8988T (cell line): Measurements from ENCODE around the gene STK16.
A peak's percentile ranks its signal among the peaks of the same experiment; 100 is the strongest.

Experiments
- DNase-seq: peaks from one replicate; pipeline ENCODE4 v3.0.0; 2011

STK16 gene

DNA sequence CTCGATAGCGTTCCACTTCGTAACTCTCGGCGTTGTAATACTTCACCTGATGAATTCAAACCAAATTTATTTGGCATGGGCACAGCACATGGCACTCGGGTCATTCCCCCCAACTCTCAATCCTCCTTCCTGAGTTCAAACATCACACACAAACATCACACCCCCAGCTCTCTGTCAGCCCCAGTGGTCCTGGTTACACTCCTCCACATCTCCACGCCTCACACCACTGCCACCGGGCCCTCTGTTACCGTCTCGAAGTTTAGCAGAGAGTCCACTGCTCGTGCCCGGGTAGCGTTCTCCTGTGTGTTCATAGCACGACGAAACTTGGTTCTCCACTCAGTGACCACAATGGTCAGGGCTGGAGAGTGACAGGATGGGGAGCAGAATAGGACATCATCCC lies 31.1 kb upstream of the STK16 start:
- DNase-seq, result no peak

DNA sequence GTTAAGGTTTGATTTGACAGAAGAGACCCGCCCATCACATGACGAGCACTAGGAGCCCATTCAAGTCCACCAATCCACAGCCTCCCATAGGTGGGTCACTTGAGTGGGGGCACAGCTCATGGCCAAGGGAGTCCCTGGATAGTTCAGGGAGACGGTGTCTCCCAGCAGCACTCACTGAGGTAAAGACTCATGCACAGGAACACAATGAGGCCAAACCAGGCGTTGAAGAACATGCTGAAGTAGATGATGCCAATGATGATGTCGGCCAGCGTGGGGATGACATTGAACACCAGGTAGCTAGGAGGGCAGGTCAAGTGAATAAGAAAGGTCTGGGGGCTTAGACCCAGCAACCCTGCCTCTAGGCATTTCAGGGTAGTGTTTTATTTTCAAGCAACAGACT lies 30.5 kb upstream of the STK16 start:
- no peak for DNase-seq

DNA sequence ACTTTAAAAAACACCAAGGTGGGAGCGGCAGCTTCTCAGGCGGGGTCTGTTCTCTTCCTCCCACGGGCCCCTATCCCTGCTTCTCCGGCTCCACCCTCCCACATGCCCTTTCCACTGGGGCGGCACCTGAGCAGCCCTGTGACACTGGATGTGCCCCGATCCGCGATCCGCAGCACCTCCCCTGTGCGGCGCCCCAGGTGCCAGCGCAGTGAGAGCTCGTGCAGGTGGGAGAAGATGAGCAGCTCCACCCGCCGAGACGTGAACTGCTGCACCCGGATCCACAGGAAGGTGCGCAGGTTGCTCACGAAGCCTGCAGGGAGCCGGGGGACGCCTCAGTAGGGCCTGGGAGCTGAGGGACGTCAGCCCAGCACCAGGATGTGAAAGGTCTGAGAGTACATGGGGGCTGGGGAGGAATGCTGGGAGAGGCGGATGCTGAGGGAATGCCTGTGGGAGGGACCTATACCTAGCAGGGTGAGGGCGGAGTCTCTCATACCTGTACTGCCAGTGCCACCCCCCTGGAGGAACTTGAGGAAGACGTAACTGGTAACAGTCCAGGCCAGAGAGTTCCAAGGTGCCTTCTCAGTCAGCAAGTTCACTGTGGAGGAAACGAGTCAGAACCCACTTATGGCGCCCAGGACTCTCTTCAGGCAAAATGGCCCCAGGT lies 29.3 kb upstream of the STK16 start:
- no peak for DNase-seq

DNA sequence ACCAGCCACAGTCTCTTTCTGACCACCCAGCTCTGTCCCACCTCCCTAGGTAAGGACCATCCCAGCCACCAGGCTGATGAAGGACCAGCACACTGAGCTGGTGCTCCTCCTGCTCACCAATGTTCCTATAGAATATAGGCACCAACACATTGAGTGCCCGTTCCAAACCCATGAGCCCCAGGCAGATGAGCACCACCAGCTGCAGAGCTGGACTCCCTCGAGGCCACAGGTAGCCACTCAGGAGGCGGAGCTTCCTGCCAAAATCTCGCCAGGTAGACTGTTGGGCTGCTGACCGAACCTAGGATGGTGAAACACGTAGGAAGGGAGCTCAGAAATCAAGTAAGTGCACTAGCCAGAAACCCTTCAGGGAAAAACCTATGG lies 28.8 kb upstream of the STK16 start:
- no peak for DNase-seq

DNA sequence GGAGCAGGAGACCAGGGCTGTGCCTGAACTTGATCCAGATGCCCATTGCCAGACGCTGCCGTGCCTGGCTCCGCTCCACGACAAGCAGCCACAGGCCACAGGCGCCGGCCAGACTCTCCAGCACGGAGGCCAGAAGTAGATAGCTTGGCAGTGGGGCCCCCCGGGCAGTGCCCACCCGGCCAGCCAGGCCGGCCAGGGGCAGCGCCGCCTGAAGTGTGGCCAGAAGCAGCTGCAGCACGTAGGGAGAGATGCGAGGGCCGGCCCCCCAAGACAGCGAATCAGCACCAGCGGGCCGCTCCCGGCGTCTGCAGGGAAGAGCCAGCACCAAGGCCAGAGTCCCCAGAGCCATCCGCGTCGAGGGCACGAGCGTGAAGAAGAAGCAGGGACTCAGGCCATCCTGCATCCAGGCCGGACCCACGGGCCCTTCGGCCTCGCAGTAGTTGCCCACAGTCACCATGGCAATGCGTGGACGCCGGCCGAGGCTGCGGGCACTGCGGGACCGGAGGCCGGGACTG lies 27.0 kb upstream of the STK16 start:
- DNase-seq, result peak; percentile 59

DNA sequence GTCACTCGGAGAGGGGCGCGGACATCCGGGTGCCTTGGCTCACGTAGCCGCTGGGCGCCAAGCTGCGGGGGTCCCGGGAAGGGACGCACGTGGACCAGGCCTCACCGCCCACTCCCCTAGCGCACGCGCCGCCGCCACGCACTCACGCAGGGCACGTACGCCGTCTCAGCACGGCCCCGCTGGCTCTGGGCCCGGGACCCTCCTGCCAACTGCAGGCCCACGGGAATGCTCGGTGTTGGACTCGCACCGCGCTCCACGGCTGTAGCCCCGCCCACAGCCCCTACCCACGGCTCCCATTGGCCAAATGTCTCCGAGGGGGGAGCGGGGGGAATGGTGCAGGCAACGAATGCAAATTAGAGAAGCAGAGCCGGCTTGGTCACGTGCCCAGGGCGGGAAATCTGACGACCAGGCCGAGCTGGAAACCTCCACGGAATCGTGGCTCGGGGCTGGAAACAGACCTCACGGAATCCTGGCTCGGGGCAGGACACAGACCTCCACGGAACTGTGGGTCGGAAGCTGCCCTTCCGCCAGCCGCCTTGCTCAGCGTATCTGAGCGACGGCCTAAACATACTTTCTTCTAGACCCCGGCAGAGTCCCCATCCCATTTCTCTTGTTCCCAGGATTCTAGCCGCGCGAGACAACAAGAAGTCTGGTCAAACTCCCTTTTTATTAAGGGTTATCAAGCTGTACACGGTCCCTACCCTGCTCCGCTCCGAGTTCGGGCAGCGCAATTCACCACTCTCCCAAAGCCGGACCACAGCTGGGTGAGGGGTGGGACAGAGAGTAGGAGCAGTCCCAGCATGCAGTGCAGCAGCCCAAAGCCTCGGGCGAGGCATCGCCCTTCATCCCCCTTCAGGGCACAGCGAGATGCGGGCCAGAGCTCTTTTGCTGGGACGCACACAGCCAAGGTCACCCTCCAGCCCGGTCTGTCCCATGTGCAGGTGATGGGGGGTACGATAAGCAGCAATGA lies 26.3 kb upstream of the STK16 start, which contains the start of gene ABCB6:
TSS of gene ABCB6 (minus strand) at position 227 of the 970 bp plus-strand sequence. CDS start 285 bp downstream, outside the sequence.
- DNase-seq, result peak; percentile 89

DNA sequence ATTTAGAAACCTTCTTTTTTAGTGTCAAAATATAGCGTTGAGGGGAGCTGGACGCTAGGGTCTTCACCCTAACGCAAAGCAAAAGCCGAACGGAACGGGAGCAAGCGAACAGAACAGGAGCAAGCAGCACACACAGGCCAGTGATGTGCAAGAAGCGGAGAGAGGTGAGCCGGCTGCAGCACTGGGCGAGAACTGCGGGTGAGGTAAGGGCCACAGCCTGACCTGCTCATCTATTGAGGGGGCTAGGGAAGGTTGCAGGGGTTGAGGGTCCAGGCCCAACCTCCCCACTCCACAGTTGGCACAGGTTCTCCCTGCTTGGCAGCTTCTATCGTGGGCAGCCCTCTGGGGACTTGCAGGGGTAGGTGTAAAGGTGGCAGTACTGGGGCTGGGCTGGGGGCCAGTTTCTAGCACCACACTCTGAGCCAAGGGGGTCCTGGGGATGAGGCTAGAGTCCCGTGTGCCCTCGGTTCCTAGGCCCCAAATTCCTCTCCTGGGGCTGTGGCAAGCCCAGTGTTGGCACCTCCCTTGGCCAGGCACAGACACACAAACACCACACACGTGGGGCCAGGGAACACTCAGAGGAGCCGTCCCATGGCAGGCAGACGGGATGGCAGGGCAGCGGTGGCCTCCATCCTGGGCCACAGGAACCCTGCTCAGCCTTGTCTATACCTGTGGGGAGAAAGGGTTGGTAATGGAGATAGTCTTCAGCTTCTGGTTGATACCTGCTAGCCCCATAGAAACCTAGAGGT lies 25.3 kb upstream of the STK16 start:
- DNase-seq, result no peak

DNA sequence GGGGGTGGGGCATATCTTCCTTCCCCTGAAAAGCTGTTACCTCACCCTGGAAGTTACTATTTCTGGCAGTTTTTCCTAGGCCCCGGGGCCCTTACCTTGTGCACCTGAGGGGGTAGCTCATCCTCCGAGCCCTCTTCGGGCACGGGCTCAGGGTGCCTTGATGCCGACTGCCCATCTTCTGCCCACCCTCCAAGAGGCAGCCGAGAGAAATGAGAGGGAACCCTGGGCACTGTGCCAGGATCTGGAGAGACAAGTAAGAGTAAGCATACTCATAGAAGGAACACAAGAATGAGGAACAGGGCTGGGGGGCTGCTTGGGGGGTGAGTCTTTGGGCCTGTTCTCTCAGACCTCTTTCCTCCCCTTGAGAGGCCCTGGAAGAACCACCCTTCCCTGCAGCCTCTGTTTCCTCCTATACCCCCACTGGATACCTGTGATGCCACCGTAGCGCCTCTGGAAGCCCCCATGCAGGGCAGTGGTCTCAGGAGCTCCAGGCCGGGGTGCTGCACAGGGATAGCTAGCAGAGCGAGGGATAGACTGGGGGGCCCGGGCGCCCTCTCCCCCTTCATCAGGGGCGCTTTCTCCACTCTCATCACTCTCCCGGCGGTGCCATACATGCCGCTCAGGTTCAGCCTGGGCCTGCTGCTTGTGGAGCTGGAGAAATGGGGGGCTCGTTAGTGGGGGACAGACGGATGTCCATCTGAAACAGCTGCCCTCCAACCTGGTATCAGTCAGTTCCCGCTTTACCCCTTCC lies 24.5 kb upstream of the STK16 start:
- DNase-seq, result no peak

DNA sequence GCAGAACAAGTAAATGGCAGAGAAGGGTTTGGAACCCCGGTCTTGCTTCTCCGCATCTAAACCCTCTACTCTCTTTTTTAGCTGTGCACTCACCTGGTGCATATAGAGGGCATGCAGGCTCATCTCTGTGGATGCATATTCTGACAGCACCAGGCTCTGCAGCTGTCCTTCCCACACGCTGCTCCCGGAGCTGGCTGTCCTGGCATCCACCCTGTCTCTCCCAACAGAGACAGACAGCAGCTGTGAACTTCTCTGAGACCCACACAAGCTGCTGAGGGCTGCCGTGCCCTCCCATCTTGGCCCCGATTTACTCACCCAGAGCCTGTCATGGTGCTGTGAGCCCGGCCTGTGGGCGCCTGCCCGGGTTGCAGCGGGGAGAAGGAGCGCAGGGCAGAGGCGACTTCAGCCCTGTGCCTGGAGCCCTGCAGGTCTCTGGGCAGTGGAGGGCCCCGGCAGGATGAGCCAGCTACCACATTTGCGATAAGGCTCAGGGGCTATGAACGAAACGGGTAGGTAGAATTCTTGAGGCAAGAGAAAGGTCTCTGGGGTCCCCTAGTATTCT lies 23.2 kb upstream of the STK16 start:
- DNase-seq, result no peak

DNA sequence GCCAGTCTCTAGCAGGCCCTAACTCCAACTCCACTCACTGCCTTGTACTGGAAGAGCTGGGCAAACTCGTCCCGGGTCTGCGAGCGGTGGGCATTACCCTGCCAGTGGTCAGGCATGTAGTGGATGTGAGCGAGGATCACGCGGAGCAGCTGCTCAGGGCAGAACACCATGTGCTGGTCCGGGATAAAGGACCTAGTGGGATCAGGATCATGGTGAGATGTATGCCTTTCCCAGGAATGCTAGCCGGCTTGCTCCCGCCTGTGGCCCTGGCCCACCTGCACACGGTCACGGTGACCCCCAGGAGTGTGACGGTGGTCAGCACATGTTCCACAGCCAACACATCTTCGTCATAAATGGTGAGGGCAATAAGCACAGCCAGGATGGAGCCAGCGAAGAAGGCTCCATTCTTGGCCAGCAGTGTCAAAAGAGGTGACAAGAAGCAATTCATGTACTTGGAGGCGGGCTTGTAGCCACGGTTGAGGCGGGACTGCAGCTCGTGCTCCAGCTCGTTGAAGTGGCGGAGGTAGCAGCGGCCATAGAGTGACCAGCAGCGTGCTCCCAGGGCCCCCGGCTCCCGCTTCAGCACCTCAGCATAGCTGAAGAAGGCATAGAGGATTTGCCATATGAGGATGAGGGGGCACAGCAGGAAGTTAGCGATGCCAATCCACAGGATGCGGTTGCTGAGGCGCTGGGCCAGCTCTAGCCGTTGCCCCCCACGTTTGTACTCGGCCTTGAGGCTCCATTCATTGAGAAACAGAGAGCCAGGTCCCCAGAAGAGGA lies 21.3 kb upstream of the STK16 start:
- no peak for DNase-seq

DNA sequence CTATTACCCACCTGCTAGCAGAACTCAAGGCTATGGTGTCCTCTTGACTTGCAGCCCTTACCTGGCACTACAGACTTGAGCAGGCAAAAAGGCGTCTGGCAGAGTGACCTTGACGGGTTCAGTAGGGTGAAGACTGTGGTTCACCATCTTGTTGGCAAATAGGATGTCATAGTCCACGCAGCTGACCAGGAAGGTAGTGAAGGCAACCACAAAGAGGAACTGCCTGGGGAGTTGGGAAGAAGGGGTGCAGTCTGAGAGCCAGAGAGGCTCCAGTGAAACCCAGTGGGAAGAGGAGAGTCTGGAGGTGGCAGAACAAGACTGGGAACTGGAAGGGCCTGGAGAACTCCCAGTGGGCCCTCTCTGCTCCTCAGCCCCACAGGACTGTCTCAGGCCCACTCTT lies 19.9 kb upstream of the STK16 start:
- DNase-seq, result no peak

DNA sequence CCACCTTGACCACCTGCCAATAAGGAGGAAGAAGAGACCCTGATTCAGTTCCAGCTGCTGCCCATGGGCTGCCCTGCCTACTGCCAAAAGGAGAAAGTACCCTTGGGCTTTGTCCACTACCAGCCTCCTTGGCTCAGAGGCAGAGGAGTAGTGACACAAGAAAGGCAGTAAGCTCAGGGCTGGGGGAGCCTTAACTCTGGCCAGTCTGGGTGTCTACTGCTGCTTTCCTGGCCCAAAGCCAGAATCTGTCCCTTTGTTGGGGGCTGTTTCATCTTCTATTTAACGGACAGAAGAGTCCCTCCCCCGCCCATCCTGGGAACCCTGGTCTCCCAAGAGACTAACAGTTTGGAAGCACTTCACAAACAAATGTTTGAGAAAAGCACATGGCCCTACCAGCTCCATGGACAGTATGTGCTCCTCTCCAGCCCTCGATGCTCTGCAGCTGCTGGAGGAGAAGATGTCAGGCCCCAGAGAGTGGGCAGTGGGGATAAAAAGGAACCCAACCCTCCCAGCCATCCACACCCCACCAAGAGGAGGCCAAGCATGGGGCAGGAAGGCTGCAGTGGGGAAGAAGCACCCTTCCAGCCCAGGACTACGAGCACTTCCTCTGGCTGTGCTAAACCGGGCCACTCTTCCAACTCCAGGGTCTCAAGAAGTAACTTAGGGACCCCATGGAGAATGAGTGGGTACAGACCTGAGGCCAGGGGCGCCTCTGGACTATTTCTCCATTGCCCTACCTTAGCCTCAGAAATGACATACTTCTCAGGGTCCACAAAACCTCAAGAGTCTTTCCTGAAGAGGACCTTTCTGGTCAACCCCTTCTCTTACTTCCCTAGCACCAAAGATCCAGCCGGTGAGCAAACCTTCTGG lies 17.0 kb upstream of the STK16 start:
- no peak for DNase-seq

DNA sequence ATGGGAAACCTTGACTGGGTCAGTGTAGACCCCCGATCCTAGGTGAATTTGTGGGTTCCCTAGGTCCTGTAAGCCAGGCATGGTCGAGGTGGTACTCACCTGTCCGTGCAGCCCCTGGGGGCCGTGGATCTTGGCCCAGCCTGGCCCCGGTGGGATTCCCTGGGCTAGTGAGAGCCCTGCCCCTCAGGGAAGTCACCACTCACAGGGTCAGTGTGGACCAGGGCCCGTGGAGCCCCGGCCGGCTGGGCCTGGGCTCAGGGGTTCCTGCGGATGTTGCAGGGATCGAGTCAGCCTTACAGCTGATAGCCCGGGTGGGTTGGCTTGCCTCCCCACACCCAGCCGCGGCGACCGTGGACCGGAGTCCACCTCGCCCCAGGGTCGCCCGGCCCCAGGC lies 16.4 kb upstream of the STK16 start:
- DNase-seq, result no peak

DNA sequence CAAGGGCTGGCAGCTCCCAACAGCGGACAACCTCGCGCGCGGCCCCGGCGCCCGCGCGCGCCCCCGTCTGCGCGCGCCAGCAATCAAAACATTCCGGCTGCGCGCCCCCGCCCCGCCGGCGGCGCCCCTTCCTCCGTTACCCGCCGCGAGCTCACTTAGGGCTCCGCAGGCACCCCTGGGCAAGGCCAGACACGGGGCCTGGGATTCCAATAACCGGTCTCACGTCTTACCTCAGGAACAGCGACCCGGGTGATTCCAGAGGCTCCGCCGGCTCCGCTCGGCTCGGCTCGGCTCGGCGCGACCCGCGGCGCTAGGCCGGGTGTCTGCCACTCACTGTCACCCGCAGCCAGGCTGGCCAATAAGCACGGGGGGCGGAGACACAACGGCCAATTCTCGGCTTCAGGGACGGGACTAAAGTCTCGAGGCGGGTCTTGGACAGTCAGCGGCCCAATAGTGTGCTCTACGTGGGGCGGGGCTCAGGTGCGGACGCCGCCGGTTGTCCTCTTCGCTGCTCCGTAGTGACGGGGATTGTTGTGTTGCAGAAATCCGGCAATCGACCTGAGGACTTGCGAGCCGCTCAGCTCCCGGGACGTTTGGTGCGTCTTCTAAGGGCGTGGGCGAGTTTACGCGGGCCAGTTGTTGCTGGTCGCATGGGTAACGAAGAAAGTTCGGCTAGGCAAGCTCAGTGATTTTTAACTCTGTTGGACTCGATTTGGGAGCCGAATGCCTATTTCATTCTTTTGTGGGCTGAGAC lies 15.8 kb upstream of the STK16 start, which contains the start of the genes ANKZF1 and ATG9A:
TSS of gene ANKZF1 (plus strand) at position 502 of the 754 bp plus-strand sequence. CDS start 452 bp downstream, outside the sequence.
TSS of gene ATG9A (minus strand) at position 332 of the 754 bp plus-strand sequence. CDS start 1,612 bp downstream, outside the sequence.
- DNase-seq, result peak; percentile 99

DNA sequence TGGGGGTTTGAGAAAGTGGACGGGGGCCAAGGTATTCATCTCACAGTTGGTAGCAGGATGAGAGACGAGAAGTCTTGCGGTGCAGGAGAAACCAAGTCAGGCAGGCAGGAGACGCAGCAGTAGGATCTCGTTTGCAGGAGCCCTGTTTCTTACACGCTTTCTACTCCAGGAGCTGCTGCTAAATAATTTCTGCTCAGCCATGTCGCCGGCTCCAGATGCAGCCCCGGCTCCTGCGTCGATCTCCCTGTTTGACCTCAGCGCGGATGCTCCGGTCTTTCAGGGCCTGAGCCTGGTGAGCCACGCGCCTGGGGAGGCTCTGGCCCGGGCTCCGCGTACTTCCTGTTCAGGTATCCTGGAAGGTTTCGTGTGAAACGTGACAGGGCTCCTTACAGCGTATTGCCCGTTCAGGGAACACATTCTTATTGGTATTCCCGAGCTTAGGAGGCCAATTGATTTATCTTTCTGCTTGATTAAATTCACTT lies 15.2 kb upstream of the STK16 start:
- DNase-seq, result peak; percentile 60

DNA sequence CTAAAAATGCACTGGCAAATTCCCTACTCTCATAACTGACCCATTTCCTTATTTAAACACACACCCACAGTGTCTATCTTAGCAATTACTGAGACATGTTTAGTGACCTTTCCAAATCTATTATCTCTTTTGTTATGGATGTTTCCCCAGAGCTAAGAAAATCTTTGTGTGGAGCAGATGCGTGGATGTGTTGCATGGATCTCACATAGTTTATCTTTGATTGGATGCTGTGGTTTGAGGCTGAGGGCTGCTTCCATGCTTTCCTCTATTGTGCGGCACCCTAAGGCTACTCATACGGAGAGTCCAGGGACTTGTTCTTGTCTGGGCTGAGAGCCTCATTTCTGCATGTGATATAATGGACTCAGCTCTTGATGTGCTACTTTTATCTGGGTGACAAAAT lies 10.9 kb upstream of the STK16 start:
- DNase-seq, result no peak

DNA sequence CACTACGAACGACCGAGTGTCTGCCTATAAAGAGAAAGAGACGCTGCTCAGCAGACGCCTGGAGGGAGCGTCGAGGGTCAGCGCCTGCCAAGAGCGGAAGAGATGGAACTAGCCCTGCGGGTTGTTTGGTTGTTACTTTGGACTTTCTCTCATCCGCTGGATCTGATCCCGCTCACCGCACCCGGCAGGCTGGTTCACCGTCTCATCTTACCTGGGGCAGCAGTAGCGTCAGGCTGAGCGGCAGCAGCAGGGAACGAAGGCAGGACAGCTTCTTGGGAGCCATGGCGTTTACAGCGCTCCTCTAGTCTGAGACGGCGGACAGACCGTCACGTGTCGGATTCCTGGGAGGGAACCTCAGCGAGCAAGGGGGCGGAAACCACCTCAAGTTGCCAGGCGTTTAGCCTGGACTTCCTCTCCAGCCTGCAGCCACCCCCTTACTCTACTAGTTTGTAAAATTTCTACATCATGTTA lies 2.0 kb upstream of the STK16 start:
- no peak for DNase-seq

DNA sequence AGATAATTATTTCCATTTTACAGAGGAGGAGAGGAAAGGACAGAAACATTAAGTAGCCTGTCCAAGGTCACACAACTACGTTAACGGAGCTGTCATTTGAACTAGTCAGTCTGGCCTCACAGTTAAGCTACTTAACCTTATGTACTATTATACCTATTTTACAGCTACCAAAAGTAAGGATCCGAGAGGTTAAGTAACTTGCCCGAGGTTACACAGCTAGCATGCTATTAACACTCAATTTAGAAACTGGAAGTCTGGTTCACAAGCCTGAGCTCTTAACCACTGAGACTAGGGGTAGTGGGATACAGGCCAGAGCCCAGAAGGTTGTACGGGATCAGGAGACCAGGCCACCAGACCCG lies 511 bp upstream of the STK16 start:
- no peak for DNase-seq

DNA sequence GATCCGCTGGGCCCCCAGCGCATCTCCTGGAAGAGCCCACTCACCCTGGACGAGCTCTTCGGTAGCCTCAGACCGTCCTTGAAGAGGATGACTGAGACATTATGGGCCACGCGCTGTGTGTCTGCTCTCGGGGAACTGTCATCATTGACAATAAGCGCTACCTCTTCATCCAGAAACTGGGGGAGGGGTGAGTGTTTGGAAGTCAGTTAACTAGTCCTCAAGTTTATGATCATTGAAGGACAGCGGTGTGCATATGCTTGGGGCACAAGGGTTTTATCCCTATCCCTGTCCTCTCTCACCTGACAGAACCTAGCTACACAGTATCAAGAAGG lies 586 bp downstream of the STK16 start:
- no peak for DNase-seq
